H9 (cell line): ENCODE results near the gene TCF23. TPM values are rescaled to one million over a fixed set of nuclear protein-coding genes. Genes with fewer than 3 reads are reported as not detected.

Experiments
- DNase-seq: peaks from one replicate; pipeline ENCODE4 v3.0.0-alpha.2; 2017
- H2AFZ ChIP-seq: one replicate; pipeline ENCODE4 v1.6.1; 2013; ENCODE audit warnings: mild to moderate bottlenecking, low read length, control low read depth, moderate library complexity
- H2AK5ac ChIP-seq: 2 replicates; pipeline ENCODE4 v1.6.1; 2013; ENCODE audit warnings: low read length, control low read depth, mixed read lengths; ENCODE audit not compliant: insufficient read length
- H2BK120ac ChIP-seq: one replicate; pipeline ENCODE4 v1.6.1; 2013; ENCODE audit warnings: low read depth, mild to moderate bottlenecking, low read length, control low read depth, inconsistent platforms; ENCODE audit not compliant: poor library complexity, severe bottlenecking
- H2BK12ac ChIP-seq: 2 replicates; pipeline ENCODE4 v1.6.1; 2013; ENCODE audit warnings: low read length, control low read depth, mixed read lengths, low read depth; ENCODE audit not compliant: insufficient read length
- H2BK15ac ChIP-seq: 2 replicates; pipeline ENCODE4 v1.6.1; 2013; ENCODE audit warnings: low read depth, low read length, control low read depth
- H2BK20ac ChIP-seq: one replicate; pipeline ENCODE4 v1.6.1; 2013; ENCODE audit warnings: low read depth, mild to moderate bottlenecking, low read length, control low read depth, inconsistent platforms; ENCODE audit not compliant: poor library complexity, severe bottlenecking
- H2BK5ac ChIP-seq: 2 replicates; pipeline ENCODE4 v1.6.1; 2013; ENCODE audit warnings: low read length, control low read depth, mixed read lengths; ENCODE audit not compliant: insufficient read length
- H3K14ac ChIP-seq: 2 replicates; pipeline ENCODE4 v1.6.1; 2013; ENCODE audit warnings: low read length, control low read depth; ENCODE audit not compliant: insufficient read depth
- H3K18ac ChIP-seq: 2 replicates; pipeline ENCODE4 v1.6.1; 2013; ENCODE audit warnings: low read depth, mild to moderate bottlenecking, mixed read lengths, low read length, control low read depth; ENCODE audit not compliant: insufficient read length
- H3K23ac ChIP-seq: 2 replicates; pipeline ENCODE4 v1.6.1; 2013; ENCODE audit warnings: low read length, control low read depth, mixed read lengths, low read depth; ENCODE audit not compliant: insufficient read length
- H3K23me2 ChIP-seq: 2 replicates; pipeline ENCODE4 v1.6.1; 2013; ENCODE audit warnings: low read depth, mild to moderate bottlenecking, mixed read lengths, low read length, control low read depth; ENCODE audit not compliant: insufficient read length, poor library complexity, severe bottlenecking
- H3K27ac ChIP-seq: 2 replicates; pipeline ENCODE4 v1.5.1; 2013; ENCODE audit warnings: low read length, control low read depth, mixed read lengths, low read depth; ENCODE audit not compliant: insufficient read length
- H3K27me3 ChIP-seq: 2 replicates; pipeline ENCODE4 v1.6.1; 2013; ENCODE audit warnings: low read length, control low read depth, inconsistent platforms; ENCODE audit not compliant: insufficient read depth
- H3K4ac ChIP-seq: 2 replicates; pipeline ENCODE4 v1.6.1; 2013; ENCODE audit warnings: low read depth, mild to moderate bottlenecking, control low read depth, inconsistent platforms, low read length, moderate library complexity
- H3K4me1 ChIP-seq: 2 replicates; pipeline ENCODE4 v1.6.1; 2013; ENCODE audit warnings: low read length, control low read depth, inconsistent platforms; ENCODE audit not compliant: insufficient read depth
- H3K4me2 ChIP-seq: 2 replicates; pipeline ENCODE4 v1.6.1; 2013; ENCODE audit warnings: low read length, control low read depth, mixed read lengths; ENCODE audit not compliant: insufficient read length, insufficient read depth
- H3K56ac ChIP-seq: 2 replicates; pipeline ENCODE4 v1.6.1; 2013; ENCODE audit warnings: low read depth, mild to moderate bottlenecking, mixed read lengths, low read length, control low read depth; ENCODE audit not compliant: insufficient read length
- H3K79me1 ChIP-seq: 2 replicates; pipeline ENCODE4 v1.6.1; 2013; ENCODE audit warnings: low read depth, mild to moderate bottlenecking, moderate library complexity, low read length, control low read depth, inconsistent platforms; ENCODE audit not compliant: insufficient read depth, poor library complexity, severe bottlenecking
- H3K79me2 ChIP-seq: 2 replicates; pipeline ENCODE4 v1.6.1; 2013; ENCODE audit warnings: low read length, control low read depth, inconsistent platforms; ENCODE audit not compliant: insufficient read depth
- H3K9ac ChIP-seq: 2 replicates; pipeline ENCODE4 v1.6.1; 2013; ENCODE audit warnings: low read length, control low read depth, mixed read lengths; ENCODE audit not compliant: insufficient read length; ENCODE audit errors: extremely low read depth
- H3K9me3 ChIP-seq: one replicate; pipeline ENCODE4 v1.6.1; 2013; ENCODE audit warnings: low read depth, low read length, inconsistent platforms; ENCODE audit not compliant: control insufficient read depth
- H3T11ph ChIP-seq: one replicate; pipeline ENCODE4 v1.6.1; 2013; ENCODE audit warnings: mild to moderate bottlenecking, low read length, control low read depth, inconsistent platforms
- H4K20me1 ChIP-seq: one replicate; pipeline ENCODE4 v1.6.1; 2013; ENCODE audit not compliant: control insufficient read depth, insufficient read length, insufficient read depth
- H4K5ac ChIP-seq: 2 replicates; pipeline ENCODE4 v1.6.1; 2013; ENCODE audit warnings: low read depth, mild to moderate bottlenecking, mixed read lengths, low read length, control low read depth; ENCODE audit not compliant: insufficient read length
- H4K8ac ChIP-seq: replicated peaks from 2 replicates; pipeline ENCODE4 v1.6.1; 2013; ENCODE audit warnings: low read length, control low read depth, mixed read lengths, low read depth; ENCODE audit not compliant: insufficient read length
- H4K91ac ChIP-seq: 2 replicates; pipeline ENCODE4 v1.6.1; 2013; ENCODE audit warnings: low read depth, mild to moderate bottlenecking, moderate library complexity, mixed read lengths, low read length, control low read depth; ENCODE audit not compliant: insufficient read length
- H3K27ac Mint-ChIP-seq, 3 experiments: 2 replicates in 2 of 3; 3 replicates in 1 of 3; pipeline ENCODE4 v1.8.0; 2020 to 2021; ENCODE audit warnings: mixed read lengths in 3 of 3, mild to moderate bottlenecking in 1 of 3, moderate library complexity in 1 of 3
- H3K27me3 Mint-ChIP-seq: 2 replicates; pipeline ENCODE4 v1.8.0; 2021; ENCODE audit warnings: low read depth, mild to moderate bottlenecking, moderate library complexity, mixed read lengths
- H3K36me3 Mint-ChIP-seq, 3 experiments: 2 replicates in 2 of 3; 3 replicates in 1 of 3; pipeline ENCODE4 v1.8.0; 2020 to 2021; ENCODE audit warnings: low read depth in 3 of 3, mixed read lengths in 3 of 3; ENCODE audit not compliant: insufficient read depth in 1 of 3
- H3K4me1 Mint-ChIP-seq, 2 experiments: 2 replicates each; pipeline ENCODE4 v1.8.0; 2020; ENCODE audit warnings: mixed read lengths in 2 of 2
- H3K4me3 Mint-ChIP-seq, 2 experiments: 2 replicates in 1 of 2; 3 replicates in 1 of 2; pipeline ENCODE4 v1.8.0; 2020 to 2021; ENCODE audit warnings: mild to moderate bottlenecking in 2 of 2, mixed read lengths in 2 of 2, moderate library complexity in 1 of 2
- H3K9me3 Mint-ChIP-seq, 2 experiments: 2 replicates in 1 of 2; 3 replicates in 1 of 2; pipeline ENCODE4 v1.8.0; 2020; ENCODE audit warnings: mild to moderate bottlenecking in 2 of 2, mixed read lengths in 2 of 2, moderate library complexity in 1 of 2
- WGBS: extraction: QIAGEN DNeasy Blood & Tissue Kit; methylation state at CpG from one replicate; pipeline ENCODE4 v1.1.7; 2013; ENCODE audit warnings: missing lambda C conversion rate, low lambda C conversion rate, mixed read lengths; ENCODE audit not compliant: insufficient read length; ENCODE audit errors: extremely low coverage; 5-methylcytosine and 5-hydroxymethylcytosine counted together
- total RNA-seq: library from RNA; stranded (reverse); gene quantifications from 2 replicates; pipeline ENCODE4 v1.2.1, GENCODE V29; 2021
- TF ChIP-seq, protein P1 (sequence below): fragments of 200-600 bp; sonication (generic); conservative IDR thresholded peaks from 3 replicates; pipeline ENCODE4 v1.8.0; 2021; ENCODE audit warnings: antibody characterized with exemption, mild to moderate bottlenecking

TCF23 gene
- total RNA-seq, 1 experiment from 2014 or later, result not detected

DNA sequence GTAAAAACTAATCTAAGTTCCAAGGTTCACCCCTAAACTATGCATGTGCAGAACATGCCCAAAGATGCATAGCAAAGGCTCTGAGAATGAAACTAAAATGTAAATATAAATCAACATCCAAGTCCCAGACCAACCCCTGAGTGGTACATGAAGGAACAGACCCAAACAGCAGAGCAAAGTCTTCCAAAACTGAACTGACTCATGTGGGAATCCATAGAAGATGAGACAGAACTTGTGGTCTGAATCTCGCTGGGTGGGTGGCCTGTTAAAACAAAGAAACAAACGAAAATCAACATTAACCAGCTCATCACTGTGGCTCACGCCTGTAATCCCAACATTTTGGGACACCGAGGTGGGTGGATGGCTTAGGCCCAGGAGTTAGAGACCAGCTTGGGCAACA, 33.5 kb downstream of the TCF23 start:
- H2BK120ac ChIP-seq, result no peak overlapping the region
- H3K4me2 ChIP-seq, result no peak overlapping the region
- H2BK15ac ChIP-seq, result no peak overlapping the region
- no peaks in the 10 kb centered on the region for H3K27me3 ChIP-seq
- H3K27me3 Mint-ChIP-seq, result peaks cover 13% of the 10 kb centered on the region
- H3T11ph ChIP-seq, result no peak overlapping the region
- H3K4ac ChIP-seq, result no peak overlapping the region
- no peak overlapping the region for H3K56ac ChIP-seq
- no peaks in the 10 kb centered on the region for H4K20me1 ChIP-seq
- H3K36me3 Mint-ChIP-seq, result no peaks in the 10 kb centered on the region
- no peak overlapping the region for H2BK12ac ChIP-seq
- H3K23ac ChIP-seq, result no peak overlapping the region
- H3K18ac ChIP-seq, result no peak overlapping the region
- H2BK20ac ChIP-seq, result no peak overlapping the region
- TF ChIP-seq, protein P1, sequence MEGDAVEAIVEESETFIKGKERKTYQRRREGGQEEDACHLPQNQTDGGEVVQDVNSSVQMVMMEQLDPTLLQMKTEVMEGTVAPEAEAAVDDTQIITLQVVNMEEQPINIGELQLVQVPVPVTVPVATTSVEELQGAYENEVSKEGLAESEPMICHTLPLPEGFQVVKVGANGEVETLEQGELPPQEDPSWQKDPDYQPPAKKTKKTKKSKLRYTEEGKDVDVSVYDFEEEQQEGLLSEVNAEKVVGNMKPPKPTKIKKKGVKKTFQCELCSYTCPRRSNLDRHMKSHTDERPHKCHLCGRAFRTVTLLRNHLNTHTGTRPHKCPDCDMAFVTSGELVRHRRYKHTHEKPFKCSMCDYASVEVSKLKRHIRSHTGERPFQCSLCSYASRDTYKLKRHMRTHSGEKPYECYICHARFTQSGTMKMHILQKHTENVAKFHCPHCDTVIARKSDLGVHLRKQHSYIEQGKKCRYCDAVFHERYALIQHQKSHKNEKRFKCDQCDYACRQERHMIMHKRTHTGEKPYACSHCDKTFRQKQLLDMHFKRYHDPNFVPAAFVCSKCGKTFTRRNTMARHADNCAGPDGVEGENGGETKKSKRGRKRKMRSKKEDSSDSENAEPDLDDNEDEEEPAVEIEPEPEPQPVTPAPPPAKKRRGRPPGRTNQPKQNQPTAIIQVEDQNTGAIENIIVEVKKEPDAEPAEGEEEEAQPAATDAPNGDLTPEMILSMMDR, result no peak
- no peak overlapping the region for H3K14ac ChIP-seq
- no peaks in the 10 kb centered on the region for H3K9me3 Mint-ChIP-seq
- no CpG with 5 or more reads among the region's 4 CpGs for WGBS
- H2AK5ac ChIP-seq, result no peak overlapping the region
- no peaks in the 10 kb centered on the region for H3K9me3 ChIP-seq
- no peak overlapping the region for H4K91ac ChIP-seq
- H3K79me1 ChIP-seq, result no peaks in the 10 kb centered on the region
- no peak overlapping the region for H3K27ac Mint-ChIP-seq
- no peak overlapping the region for H3K9ac ChIP-seq
- DNase-seq, result no peak
- no peak overlapping the region for H3K4me3 Mint-ChIP-seq
- no peak overlapping the region for H3K27ac ChIP-seq
- no peak overlapping the region for H2BK5ac ChIP-seq
- no peaks in the 10 kb centered on the region for H3K4me1 Mint-ChIP-seq
- H3K4me1 ChIP-seq, result no peaks in the 10 kb centered on the region
- H3K23me2 ChIP-seq, result no peaks in the 10 kb centered on the region
- no peak overlapping the region for H4K8ac ChIP-seq
- H3K79me2 ChIP-seq, result no peaks in the 10 kb centered on the region
- no peak overlapping the region for H2AFZ ChIP-seq
- H4K5ac ChIP-seq, result no peak overlapping the region
